Stimulated activated CD8-positive, alpha-beta memory T cell treated with anti-CD3 and anti-CD28 coated beads, Interleukin-15, amount 100 ng/mL, for 24 hours (primary cell): ENCODE results near the gene HNF4A.
"Not testable (repeated sequence)": the region's sequence is repeated elsewhere in the genome, so short reads cannot be mapped to it uniquely, and the experiment has no call there.

Source experiments
- DNase-seq: peaks from one replicate; pipeline ENCODE4 v3.0.0-alpha.2; 2020; ENCODE audit warnings: low read depth

Gene HNF4A

GRCh38 chr20:44345941-44346340 lies 9.6 kb upstream of the HNF4A start:
- DNase-seq, result not testable (repeated sequence)

- no peak for DNase-seq
Measured at GRCh38 chr20:44348168-44348659, 7.3 kb upstream of the HNF4A start.

GRCh38 chr20:44349349-44349748 lies 6.2 kb upstream of the HNF4A start:
- DNase-seq, result no peak

- no peak for DNase-seq
Measured at GRCh38 chr20:44350567-44350966, 4.9 kb upstream of the HNF4A start.

DNA sequence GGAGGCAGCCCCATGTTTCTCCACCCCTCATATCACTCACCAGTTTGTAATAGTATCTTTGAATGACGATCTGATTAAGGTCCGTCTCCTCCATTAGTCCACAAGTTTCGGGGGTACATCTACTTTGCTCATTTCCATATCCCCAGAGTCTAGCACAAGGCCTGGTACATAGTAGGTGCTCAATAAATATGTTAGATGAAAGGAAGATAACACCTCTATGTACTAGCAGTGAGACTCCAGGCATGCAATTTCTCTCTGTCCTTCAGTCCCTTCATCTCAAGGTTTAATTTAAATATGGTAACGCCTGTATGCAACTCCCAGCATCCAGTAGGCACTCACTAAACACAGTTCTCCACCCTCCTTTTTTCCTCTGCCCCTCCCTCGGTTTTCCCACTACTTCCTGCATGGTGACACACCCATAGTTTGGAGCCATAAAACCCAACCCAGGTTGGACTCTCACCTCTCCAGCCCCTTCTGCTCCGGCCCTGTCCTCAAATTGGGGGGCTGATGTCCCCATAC lies 461 bp upstream of the HNF4A start:
- no peak for DNase-seq

- no peak for DNase-seq
Measured at GRCh38 chr20:44356353-44356723, 839 bp downstream of the HNF4A start.

GRCh38 chr20:44357020-44357419 lies 1.5 kb downstream of the HNF4A start:
- no peak for DNase-seq

GRCh38 chr20:44357555-44358125 lies 2.1 kb downstream of the HNF4A start:
- no peak for DNase-seq

GRCh38 chr20:44358776-44359175 lies 3.3 kb downstream of the HNF4A start:
- no peak for DNase-seq

- no peak for DNase-seq
Measured at GRCh38 chr20:44360221-44360620, 4.7 kb downstream of the HNF4A start.

DNA sequence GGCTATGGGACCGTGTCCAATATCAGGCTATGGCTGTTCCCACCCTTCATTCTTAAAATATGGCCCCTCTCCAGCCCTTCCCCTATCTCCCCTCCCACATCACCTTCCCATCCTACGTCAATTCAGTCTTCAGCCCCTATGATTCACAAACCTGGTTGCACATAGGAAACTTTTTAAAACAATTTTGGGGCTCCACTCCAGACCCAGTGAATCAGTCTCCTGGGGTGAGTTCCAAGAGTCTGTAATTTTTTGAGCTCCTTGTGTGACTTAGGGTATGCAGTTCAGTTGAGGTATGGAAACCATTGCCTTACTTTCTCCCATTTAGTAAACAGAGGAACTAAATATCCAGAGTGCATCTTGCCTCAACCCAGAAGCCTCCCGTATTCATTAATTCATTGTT lies 5.5 kb downstream of the HNF4A start:
- DNase-seq, result no peak

- no peak for DNase-seq
Measured at GRCh38 chr20:44362466-44362940, 7.0 kb downstream of the HNF4A start.

- DNase-seq, result no peak
Measured at GRCh38 chr20:44364068-44364467, 8.6 kb downstream of the HNF4A start.

DNA sequence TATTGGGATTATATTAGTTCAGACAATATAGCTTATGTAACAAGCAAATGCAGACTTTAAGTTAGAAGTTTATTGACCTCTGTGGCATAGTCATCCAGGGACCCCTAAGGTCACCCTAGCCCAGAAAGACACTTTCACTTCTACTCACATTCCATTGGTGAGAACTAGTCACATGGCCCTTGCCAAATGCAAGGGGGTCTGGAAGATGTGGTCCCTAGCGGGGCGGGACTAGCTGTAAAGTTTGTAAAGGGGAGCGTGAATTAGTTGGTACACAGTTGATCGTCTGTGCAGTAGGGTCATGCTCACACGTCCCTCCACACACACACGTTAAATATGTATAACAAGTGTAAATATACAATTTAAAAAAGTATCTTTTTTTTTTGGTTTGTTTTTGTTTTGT lies 9.3 kb downstream of the HNF4A start:
- no peak for DNase-seq

GRCh38 chr20:44367746-44368145 lies 12.2 kb downstream of the HNF4A start:
- no peak for DNase-seq

GRCh38 chr20:44370639-44371218 lies 15.2 kb downstream of the HNF4A start:
- DNase-seq, result no peak

DNA sequence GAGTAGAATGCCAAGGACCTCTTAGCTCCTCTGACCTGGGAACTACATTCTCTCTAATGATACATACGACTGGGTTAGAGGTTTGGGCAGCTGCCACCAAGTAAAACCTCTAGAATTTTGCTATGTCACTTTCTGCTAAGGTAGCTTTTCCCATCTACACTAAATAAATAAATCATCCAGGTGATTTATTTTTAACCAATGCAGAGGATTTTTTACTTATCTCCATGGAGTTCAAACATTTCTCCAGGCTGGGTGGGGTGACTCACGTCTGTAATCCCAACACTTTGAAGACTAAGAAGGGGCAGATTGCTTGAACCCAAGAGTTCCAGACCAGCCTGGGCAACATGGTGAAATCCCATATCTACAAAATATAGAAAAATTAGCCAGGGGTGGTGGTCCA lies 27.1 kb downstream of the HNF4A start:
- no peak for DNase-seq

- peak; percentile 76 for DNase-seq
Measured at GRCh38 chr20:44384423-44385027, 29.0 kb downstream of the HNF4A start.

- peak; percentile 22 for DNase-seq
Measured at GRCh38 chr20:44388466-44389023, 33.0 kb downstream of the HNF4A start.

DNA sequence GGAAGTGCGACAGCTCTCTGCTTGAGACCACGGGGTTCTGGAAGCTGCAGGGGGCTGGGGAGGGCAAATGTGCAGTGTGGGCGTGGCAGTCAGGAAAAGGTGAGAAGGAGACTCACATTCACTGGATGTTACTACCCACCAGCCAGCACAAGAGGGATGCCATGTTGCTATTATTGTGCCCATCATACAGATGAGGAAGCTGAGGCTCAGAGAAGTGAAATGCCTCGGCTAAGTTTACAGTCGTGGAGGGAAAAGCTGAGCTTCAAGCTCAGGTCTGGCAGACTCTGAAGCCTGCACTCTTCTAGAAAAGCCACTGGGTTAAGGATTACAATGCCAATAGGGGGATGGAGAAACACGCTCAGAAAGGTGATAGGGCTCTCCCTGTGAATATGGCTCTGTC lies 34.4 kb downstream of the HNF4A start:
- DNase-seq, result no peak

GRCh38 chr20:44390280-44390679 lies 34.8 kb downstream of the HNF4A start:
- no peak for DNase-seq

DNA sequence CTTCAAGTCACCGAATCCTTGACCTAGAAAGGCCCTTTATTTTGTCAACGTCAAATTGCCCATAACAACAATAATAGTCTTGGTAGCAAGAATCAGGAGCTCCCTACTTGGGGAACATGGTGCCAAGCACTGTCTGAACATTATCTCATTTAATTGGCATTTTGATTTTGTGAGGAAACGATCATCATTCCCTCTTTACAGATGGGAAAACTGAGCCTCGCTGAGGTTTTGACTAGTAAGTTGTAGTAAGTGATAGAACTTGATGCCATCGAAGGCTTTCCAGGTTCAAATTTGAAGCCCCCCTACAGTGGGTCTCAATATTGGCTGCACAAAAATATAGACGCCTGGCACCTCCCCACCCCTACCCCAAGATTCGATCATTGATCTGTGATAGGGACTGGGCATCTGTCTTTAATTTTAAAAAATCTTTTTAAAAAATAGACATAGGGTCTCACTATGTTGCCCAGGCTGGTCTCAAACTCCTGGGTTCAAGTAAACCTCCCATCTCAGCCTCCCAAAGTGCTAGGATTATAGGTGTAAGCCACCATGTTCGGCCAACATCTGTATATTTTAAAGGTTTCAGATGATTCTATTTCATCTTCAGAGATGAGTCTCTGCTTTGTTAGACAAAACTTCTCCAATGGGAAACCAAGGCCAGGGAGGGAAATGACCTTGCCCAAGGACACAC lies 36.7 kb downstream of the HNF4A start:
- DNase-seq, result no peak
